HL-60/S4 treated with phorbol 12-myristate 13-acetate at 8.2 ng/mL for 4 days and 3 days (cell line): ENCODE results near the gene ARHGEF40.
"Not testable (repeated sequence)": the region's sequence is repeated elsewhere in the genome, so short reads cannot be mapped to it uniquely, and the experiment has no call there.

Experiments
- in situ Hi-C: fragments of 300-500 bp; cut with MboI; formaldehyde crosslinking; loops from 2 replicates; pipeline ENCODE4 v1.15.0; 2022; ENCODE audit warnings: low sequenced_read_pairs

The ARHGEF40 gene

GRCh38 chr14:21039585-21040369, 30.3 kb upstream of the ARHGEF40 start:
- in situ Hi-C loops, result no loop called here

- in situ Hi-C loops, result no loop called here
Observed at GRCh38 chr14:21040370-21040925, 29.7 kb upstream of the ARHGEF40 start.

GRCh38 chr14:21040941-21041340, 29.2 kb upstream of the ARHGEF40 start:
- in situ Hi-C loops, result not testable (repeated sequence)

GRCh38 chr14:21041676-21042433, 28.2 kb upstream of the ARHGEF40 start, which contains the start of gene RNASE7:
RNASE7 (plus strand) TSS chr14:21042362; CDS start chr14:21042993, 631 bp downstream.
- in situ Hi-C loops, result no loop called here

DNA sequence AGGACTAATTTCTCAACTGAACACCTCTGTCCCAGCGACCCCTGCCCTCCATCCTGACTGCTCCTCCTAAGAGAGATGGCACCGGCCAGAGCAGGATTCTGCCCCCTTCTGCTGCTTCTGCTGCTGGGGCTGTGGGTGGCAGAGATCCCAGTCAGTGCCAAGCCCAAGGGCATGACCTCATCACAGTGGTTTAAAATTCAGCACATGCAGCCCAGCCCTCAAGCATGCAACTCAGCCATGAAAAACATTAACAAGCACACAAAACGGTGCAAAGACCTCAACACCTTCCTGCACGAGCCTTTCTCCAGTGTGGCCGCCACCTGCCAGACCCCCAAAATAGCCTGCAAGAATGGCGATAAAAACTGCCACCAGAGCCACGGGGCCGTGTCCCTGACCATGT, 27.2 kb upstream of the ARHGEF40 start:
- in situ Hi-C loops, result no loop called here

DNA sequence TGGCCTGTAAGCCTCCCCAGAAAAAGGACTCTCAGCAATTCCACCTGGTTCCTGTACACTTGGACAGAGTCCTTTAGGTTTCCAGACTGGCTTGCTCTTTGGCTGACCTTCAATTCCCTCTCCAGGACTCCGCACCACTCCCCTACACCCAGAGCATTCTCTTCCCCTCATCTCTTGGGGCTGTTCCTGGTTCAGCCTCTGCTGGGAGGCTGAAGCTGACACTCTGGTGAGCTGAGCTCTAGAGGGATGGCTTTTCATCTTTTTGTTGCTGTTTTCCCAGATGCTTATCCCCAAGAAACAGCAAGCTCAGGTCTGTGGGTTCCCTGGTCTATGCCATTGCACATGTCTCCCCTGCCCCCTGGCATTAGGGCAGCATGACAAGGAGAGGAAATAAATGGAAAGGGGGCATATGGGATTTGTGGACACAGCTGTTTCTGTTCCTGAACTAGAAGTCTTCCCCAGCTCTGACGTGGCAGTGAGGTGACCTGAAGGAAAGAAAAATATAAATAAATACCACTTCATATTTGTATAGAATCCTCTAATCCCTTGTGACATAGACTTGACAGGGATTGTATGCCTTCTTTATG, 26.6 kb upstream of the ARHGEF40 start:
- in situ Hi-C loops, result no loop called here

GRCh38 chr14:21043974-21044618, 26.0 kb upstream of the ARHGEF40 start:
- in situ Hi-C loops, result no loop called here

DNA sequence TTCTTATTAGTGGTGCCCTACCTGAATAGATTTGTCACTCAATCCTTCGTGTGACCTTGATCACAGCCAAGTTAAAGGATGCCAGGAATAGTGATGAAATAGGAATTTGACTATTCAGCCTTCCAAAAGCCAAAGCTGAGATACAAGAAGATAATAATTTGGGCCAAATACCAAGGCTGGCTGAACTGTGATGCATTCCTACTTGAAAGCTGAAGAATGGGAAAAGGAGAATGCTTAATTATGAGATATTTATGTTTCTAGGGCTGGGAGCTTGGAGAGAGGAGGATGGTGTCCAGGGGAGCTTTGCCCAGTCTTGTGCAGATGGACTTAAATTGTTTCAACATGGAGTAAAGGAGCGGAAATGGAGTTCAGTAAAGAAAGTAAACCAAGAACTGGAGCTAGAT, 22.7 kb upstream of the ARHGEF40 start:
- in situ Hi-C loops, result no loop called here

DNA sequence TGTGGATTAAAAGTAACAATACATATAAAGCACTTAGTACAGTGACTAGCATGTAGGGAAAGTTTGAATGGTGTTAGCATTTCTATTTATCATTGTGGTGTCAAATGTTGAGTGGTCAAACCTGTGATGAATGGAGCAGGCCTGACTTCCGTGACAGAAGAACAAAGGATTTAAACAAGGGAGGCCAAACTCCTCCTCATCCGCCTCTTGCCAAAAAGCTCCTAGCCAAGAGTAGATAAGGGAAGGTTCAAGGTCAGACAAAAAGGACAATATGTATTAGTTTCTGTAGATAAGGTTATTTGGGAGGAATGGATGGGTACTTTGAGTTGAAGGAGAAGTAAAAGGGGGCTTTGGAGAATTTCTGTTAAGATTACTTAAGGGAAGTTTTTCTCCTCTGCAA, 21.5 kb upstream of the ARHGEF40 start:
- in situ Hi-C loops, result no loop called here

DNA sequence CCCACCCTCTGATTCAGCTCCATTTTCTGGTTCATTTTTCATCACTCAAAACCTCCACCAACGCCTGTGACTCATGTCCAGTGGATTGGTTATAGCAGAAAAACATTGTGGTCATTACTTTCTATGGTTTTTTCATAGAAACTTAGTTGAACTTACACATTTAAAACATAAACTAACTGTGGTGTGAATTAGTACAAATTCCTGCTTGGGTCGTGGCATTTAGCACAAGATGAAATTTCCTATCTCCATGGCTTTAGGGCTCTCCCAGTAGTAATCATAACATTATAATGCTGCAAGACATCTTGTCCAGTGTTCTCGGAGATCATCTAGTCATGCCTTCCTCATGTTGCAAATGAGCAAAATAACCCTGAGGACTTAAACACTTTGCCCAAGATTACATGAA, 20.8 kb upstream of the ARHGEF40 start:
- in situ Hi-C loops, result no loop called here

DNA sequence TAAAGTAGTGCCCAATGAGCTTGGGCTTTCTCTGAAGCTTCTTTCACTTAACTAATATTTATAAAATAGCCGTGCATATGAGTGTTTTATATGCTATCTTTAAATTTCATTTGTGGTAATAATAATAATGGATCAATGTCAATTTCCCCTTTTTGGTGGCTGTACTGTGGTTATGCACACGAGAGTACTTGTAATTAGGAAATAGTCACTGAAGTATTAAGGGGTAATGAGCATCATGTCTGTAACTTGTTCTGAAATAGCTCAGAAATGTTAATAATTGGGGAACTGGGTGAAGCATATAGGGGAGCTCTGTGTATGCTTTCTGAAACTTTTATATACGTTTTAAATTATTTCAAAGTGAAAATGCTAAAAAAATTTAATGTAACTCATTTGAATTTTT, 19.5 kb upstream of the ARHGEF40 start:
- in situ Hi-C loops, result no loop called here

DNA sequence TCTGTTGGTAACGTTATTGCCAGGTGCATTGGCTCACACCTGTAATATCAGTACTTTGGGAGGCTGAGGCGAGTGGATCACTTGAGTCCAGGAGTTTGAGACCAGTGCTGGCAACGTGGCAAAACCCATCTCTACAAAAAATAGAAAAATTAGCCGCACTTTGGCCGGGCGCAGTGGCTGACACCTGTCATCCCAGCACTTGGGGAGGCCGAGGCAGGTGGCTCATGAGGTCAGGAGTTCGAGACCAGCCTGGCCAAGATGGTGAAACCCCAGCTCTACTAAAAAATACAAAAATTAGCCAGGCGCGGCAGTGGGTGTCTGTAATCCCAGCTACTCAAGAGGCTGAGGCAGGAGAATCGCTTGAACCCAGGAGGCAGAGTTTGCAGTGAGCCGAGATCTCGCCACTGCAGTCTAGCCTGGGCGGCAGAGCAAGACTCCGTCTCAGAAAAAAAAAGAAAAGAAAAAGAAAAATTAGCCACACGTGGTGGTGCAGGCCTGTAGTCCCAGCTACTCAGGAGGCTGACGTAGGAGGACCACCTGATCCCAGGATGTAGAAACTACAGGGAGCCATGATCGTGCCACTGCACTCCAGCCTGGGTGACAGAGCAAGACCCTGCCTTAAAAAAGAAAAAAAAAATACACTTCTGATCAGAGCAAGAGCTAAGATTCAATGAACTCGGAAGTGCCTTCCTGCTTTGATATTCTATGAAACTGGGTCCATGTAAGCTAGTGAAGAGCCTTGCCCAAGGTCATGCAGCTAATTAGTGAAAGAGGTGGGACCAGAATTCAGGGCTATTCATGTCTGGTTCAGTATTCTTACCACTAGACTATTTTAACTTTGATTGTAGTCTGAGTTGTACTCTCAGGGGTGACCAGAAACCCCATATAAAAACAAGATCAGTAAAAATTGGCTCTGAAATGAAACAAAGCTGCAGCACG, 16.7 kb upstream of the ARHGEF40 start:
- in situ Hi-C loops, result no loop called here

DNA sequence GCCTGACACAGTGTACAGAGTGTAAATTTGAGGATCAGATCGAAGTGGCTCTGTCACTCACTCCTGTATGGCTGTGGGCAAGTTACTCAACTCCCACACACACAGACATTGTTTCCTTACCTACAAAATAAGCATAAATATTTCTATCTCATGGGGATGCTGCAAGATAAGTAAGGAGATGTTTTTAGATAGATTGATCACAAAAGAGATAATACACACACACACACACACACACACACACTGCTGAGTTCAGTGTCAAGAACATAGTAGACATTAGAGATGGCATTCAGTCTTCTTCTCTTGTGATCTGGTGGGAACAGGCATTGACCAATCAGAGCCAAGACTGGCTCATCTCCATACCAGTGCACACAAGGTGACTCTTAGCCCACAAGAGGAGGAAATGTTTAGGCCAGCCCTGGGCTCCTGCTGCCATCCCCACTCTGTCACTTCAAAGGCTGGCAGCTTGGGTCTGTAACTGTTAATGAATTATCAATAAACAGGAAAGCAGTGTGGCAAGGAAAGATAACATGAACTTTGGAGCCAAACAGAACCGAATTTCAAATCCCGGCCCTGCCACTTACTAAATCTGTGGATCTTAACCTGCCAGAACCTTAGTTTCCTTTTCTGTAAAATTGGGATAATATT, 15.9 kb upstream of the ARHGEF40 start:
- in situ Hi-C loops, result no loop called here

- in situ Hi-C loops, result no loop called here
Observed at GRCh38 chr14:21054768-21055145, 15.3 kb upstream of the ARHGEF40 start.

GRCh38 chr14:21055432-21056117, 14.5 kb upstream of the ARHGEF40 start:
- in situ Hi-C loops, result no loop called here

- in situ Hi-C loops, result no loop called here
Observed at GRCh38 chr14:21056520-21057163, 13.5 kb upstream of the ARHGEF40 start.

- in situ Hi-C loops, result no loop called here
Observed at GRCh38 chr14:21057803-21058675, 12.1 kb upstream of the ARHGEF40 start, which contains the start of gene RNASE8. RNASE8 (plus strand) TSS chr14:21057822; CDS start chr14:21057893, 71 bp downstream.
